B cell (primary cell): ENCODE measurements around the gene GTF3C5. TPM values are rescaled to one million over a fixed set of nuclear protein-coding genes. Genes with fewer than 3 reads are reported as not detected.

Source experiments
- ATAC-seq: fragments of 200-7000 bp; cut with Tn5 transposase; one replicate; pipeline ENCODE4 v1.10.0; 2021; ENCODE audit warnings: low read depth, mild to moderate bottlenecking, moderate number of reproducible peaks, moderate library complexity
- CTCF ChIA-PET: fragments of 350-600 bp; sonication (Branson Sonifier 250); formaldehyde crosslinking; loops from one replicate; lab custom pipeline; 2021; ENCODE audit warnings: antibody characterized with exemption, inconsistent platforms; lab: Charles Lee
- POLR2A ChIA-PET: fragments of 350-600 bp; sonication (Branson Sonifier 250); formaldehyde crosslinking; loops from one replicate; lab custom pipeline; 2021; ENCODE audit warnings: antibody characterized with exemption; lab: Charles Lee
- DNase-seq: peaks from one replicate; pipeline ENCODE4 v3.0.0; 2013
- H2AFZ ChIP-seq: 2 replicates; pipeline ENCODE4 v1.6.1; 2012; ENCODE audit warnings: mild to moderate bottlenecking, low read depth, low read length; ENCODE audit not compliant: insufficient read depth, poor library complexity, severe bottlenecking
- H3K27ac ChIP-seq, 2 donors: 1 replicate in 1 of 2; 2 replicates in 1 of 2; pipeline ENCODE4 v1.5.1; 2012 to 2013; ENCODE audit warnings: low read length in 2 of 2, mild to moderate bottlenecking in 2 of 2, moderate library complexity in 1 of 2
- H3K27me3 ChIP-seq, 4 experiments: fragments of 200-600 bp in 1 of 4; sonication (generic) in 1 of 4; replicated peaks in 1 of 4; 1 replicate in 2 of 4; 2 replicates in 2 of 4; pipeline versions ENCODE4 v1.6.1 to v1.7.0; 2013 to 2016; ENCODE audit warnings: low read length in 3 of 4, mild to moderate bottlenecking in 2 of 4, mixed read lengths in 1 of 4, moderate library complexity in 1 of 4; ENCODE audit not compliant: insufficient read depth in 4 of 4, control insufficient read depth in 3 of 4; ENCODE audit errors: control extremely low read depth in 1 of 4
- H3K36me3 ChIP-seq, 2 experiments: replicated peaks in 1 of 2; 1 replicate in 1 of 2; 2 replicates in 1 of 2; pipeline versions ENCODE4 v1.6.1 to v1.7.1; 2013; ENCODE audit warnings: low read length in 1 of 2; ENCODE audit not compliant: insufficient read depth in 2 of 2, control insufficient read depth in 1 of 2; ENCODE audit errors: control extremely low read depth in 1 of 2, extremely low read depth in 1 of 2
- H3K4me1 ChIP-seq, 2 donors: fragments of 200-600 bp in 1 of 2; sonication (generic) in 1 of 2; 1 replicate in 1 of 2; 2 replicates in 1 of 2; pipeline versions ENCODE4 v1.5.1 to v1.6.1; 2013 to 2017; ENCODE audit warnings: low read length in 2 of 2; ENCODE audit not compliant: control insufficient read depth in 2 of 2, insufficient read depth in 2 of 2
- H3K4me2 ChIP-seq: replicated peaks from 2 replicates; pipeline ENCODE3; 2012; ENCODE audit warnings: mild to moderate bottlenecking, low read depth, low read length; ENCODE audit not compliant: poor library complexity, severe bottlenecking
- H3K4me3 ChIP-seq, 5 experiments: fragments of 200-600 bp in 1 of 5; sonication (generic) in 1 of 5; 1 replicate in 3 of 5; 2 replicates in 2 of 5; pipeline versions ENCODE4 v1.5.1 to v1.7.0; 2011 to 2016; ENCODE audit warnings: low read length in 4 of 5, mild to moderate bottlenecking in 4 of 5, low read depth in 2 of 5, control low read depth in 1 of 5, moderate library complexity in 1 of 5; ENCODE audit not compliant: insufficient read depth in 1 of 5; ENCODE audit errors: control extremely low read depth in 1 of 5, extremely low read depth in 1 of 5
- H3K79me2 ChIP-seq: fragments of 200-600 bp; sonication (generic); one replicate; pipeline ENCODE4 v1.6.0; 2016; ENCODE audit warnings: low read length; ENCODE audit not compliant: control insufficient read depth, insufficient read depth
- H3K9ac ChIP-seq: fragments of 200-600 bp; sonication (generic); 2 replicates; pipeline ENCODE4 v1.6.1; 2017; ENCODE audit warnings: mild to moderate bottlenecking, low read length, moderate library complexity
- H3K9me3 ChIP-seq, 3 donors: one replicate each; pipeline versions ENCODE4 v1.6.1 to v1.7.1; 2013; ENCODE audit warnings: low read length in 2 of 3; ENCODE audit not compliant: control insufficient read depth in 2 of 3, insufficient read depth in 1 of 3; ENCODE audit errors: control extremely low read depth in 1 of 3
- H4K20me1 ChIP-seq: 2 replicates; pipeline ENCODE4 v1.6.0; 2012; ENCODE audit warnings: mild to moderate bottlenecking, low read length; ENCODE audit not compliant: insufficient read depth, control insufficient read depth, poor library complexity, severe bottlenecking
- H3K27ac Mint-ChIP-seq: one replicate; pipeline ENCODE4 v1.8.0; 2021; ENCODE audit warnings: mixed read lengths
- H3K27me3 Mint-ChIP-seq: one replicate; pipeline ENCODE4 v1.8.0; 2021; ENCODE audit warnings: mixed read lengths
- H3K4me1 Mint-ChIP-seq: one replicate; pipeline ENCODE4 v1.8.0; 2021; ENCODE audit warnings: mixed read lengths
- H3K4me3 Mint-ChIP-seq: one replicate; pipeline ENCODE4 v1.8.0; 2021; ENCODE audit warnings: mixed read lengths
- H3K9me3 Mint-ChIP-seq: one replicate; pipeline ENCODE4 v1.8.0; 2022; ENCODE audit warnings: mixed read lengths; ENCODE audit not compliant: insufficient read depth
- EZH2 ChIP-seq: IDR thresholded peaks from 2 replicates; pipeline ENCODE4 v1.6.1; 2012; ENCODE audit warnings: borderline replicate concordance, low read depth, mild to moderate bottlenecking, moderate library complexity, low read length; ENCODE audit not compliant: insufficient read depth, poor library complexity, severe bottlenecking
- WGBS: methylation state at CpG from one replicate; pipeline ENCODE4 v1.1.5; 2013; ENCODE audit warnings: missing lambda C conversion rate; ENCODE audit not compliant: insufficient coverage; 5-methylcytosine and 5-hydroxymethylcytosine counted together
- intact Hi-C: fragments of 100-400 bp; cut with micrococcal nuclease; formaldehyde crosslinking; loops from one replicate; pipeline ENCODE4 v1.10.0; 2022
- polyA plus RNA-seq: library from polyadenylated mRNA; depleted of rRNA; stranded (reverse); fragments of >200 nt; gene quantifications from 2 replicates; pipeline ENCODE4 v1.2.3, GENCODE V29; 2012
- total RNA-seq, 2 donors: library from RNA; stranded (reverse); fragments of 120-200 nt in 1 of 2; gene quantifications; 1 replicate in 1 of 2; 2 replicates in 1 of 2; pipeline versions ENCODE4 v1.2.3 to v1.2.4, GENCODE V29; 2013 to 2022
- TF ChIP-seq, protein P1 (sequence below): fragments of 200-600 bp; IDR thresholded peaks from one replicate; pipeline ENCODE4 v1.8.0; 2022; ENCODE audit warnings: antibody characterized with exemption, mild to moderate bottlenecking

GTF3C5 gene
- total and polyA plus RNA-seq, 2 donors (not counting 1 experiment from before 2014, with no cell fraction given), result 80.5 to 91.2 TPM

DNA sequence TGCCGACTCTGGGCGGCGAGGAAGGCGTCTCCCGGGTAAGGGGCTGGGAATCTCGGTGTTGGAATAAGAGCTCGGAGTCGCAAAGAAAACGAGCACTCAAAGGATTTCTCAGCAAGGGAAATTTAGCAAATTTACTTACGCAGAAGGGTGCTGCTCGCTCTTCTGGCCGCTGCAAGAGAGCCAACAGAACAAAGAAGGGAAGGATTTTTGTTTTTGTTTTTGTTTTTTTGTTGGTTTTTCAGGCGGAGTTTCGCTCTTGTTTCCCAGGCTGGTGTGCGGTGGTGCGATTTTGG lies 279 bp downstream of the GTF3C5 start:
- H3K27me3 ChIP-seq, result no peaks in the 10 kb centered on the region
- CTCF ChIA-PET, result interaction anchor here (1.1 to 4.3 kb wide), 7 partner anchors 9 to 155 kb away, joined by 3 to 53 read pairs (median 7); partner anchors contain the start of genes GBGT1 and GFI1B
- H3K4me2 ChIP-seq, result peak overlapping the region; percentile 89
- Mint-ChIP-seq H3K27me3 (no peaks in the 10 kb centered on the region), H3K27ac (peak overlapping the region; percentile 98), H3K4me1 (peaks cover 46% of the 10 kb centered on the region), H3K9me3 (no peaks in the 10 kb centered on the region), H3K4me3 (peak overlapping the region; percentile 97)
- H3K79me2 ChIP-seq, result peaks cover 66% of the 10 kb centered on the region
- DNase-seq, result no peak
- peaks cover 16% of the 10 kb centered on the region for H4K20me1 ChIP-seq
- intact Hi-C loops, result loop anchor here (5.0 kb wide), 1 partner anchor 386 kb away; the partner anchor contains the start of gene REXO4
- ATAC-seq, result no peak
- whole genome bisulfite sequencing, result 1% methylated on average over 16 of the region's 16 CpGs
- peak overlapping the region; percentile 100 for H2AFZ ChIP-seq
- POLR2A ChIA-PET, result interaction anchor here (0.6 to 2.0 kb wide), 7 partner anchors 9 to 1352 kb away, joined by 3 to 10 read pairs (median 4); partner anchors contain the start of genes CFAP77 and SLC2A6
- peak overlapping the region; percentile 42 to 76 for H3K27ac ChIP-seq
- peaks cover 0 to 5% of the 10 kb centered on the region in 2 experiments for H3K36me3 ChIP-seq
- H3K9me3 ChIP-seq, result no peaks in the 10 kb centered on the region
- no peak for TF ChIP-seq EZH2
- TF ChIP-seq, protein P1, sequence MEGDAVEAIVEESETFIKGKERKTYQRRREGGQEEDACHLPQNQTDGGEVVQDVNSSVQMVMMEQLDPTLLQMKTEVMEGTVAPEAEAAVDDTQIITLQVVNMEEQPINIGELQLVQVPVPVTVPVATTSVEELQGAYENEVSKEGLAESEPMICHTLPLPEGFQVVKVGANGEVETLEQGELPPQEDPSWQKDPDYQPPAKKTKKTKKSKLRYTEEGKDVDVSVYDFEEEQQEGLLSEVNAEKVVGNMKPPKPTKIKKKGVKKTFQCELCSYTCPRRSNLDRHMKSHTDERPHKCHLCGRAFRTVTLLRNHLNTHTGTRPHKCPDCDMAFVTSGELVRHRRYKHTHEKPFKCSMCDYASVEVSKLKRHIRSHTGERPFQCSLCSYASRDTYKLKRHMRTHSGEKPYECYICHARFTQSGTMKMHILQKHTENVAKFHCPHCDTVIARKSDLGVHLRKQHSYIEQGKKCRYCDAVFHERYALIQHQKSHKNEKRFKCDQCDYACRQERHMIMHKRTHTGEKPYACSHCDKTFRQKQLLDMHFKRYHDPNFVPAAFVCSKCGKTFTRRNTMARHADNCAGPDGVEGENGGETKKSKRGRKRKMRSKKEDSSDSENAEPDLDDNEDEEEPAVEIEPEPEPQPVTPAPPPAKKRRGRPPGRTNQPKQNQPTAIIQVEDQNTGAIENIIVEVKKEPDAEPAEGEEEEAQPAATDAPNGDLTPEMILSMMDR, result no peak
- peak overlapping the region; percentile 94 for H3K9ac ChIP-seq
- H3K4me3 ChIP-seq, result peak overlapping the region; percentile 87 to 99 (median 95)
- H3K4me1 ChIP-seq, result peaks cover 20 to 24% of the 10 kb centered on the region in 2 donors

DNA sequence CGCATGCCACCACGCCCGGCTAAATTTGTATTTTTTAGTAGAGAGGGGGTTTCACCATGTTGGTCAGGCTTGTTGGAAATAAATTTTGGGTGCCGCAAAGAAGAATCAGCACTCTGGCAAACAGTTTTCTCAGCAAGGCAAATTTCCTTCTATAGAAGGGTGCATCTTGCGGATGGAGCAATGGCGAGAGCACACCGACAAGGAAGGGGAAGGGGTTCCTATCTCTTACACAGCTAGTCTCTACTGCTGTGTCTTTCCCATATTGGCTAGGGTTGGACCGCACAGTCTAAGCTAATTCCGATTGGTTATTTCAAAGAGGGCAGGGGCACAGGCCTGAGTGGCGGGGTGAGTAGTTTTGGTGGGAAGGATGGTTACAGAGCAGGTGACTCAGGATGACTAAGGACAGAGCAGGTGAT lies 707 bp downstream of the GTF3C5 start:
- H3K27me3 Mint-ChIP-seq, result no peaks in the 10 kb centered on the region
- peak overlapping the region; percentile 94 for H3K9ac ChIP-seq
- no peaks in the 10 kb centered on the region for H3K27me3 ChIP-seq
- H3K4me3 Mint-ChIP-seq, result peak overlapping the region; percentile 97
- TF ChIP-seq EZH2, result no peak
- TF ChIP-seq, protein P1, result no peak
- POLR2A ChIA-PET, result interaction anchor here (0.6 to 2.0 kb wide), 6 partner anchors 9 to 1352 kb away, joined by 3 to 10 read pairs (median 4); partner anchors contain the start of genes CFAP77 and SLC2A6
- H3K4me1 Mint-ChIP-seq, result peaks cover 46% of the 10 kb centered on the region
- no peaks in the 10 kb centered on the region for H3K9me3 ChIP-seq
- H3K36me3 ChIP-seq, result peaks cover 0 to 5% of the 10 kb centered on the region in 2 experiments
- no peaks in the 10 kb centered on the region for H3K9me3 Mint-ChIP-seq
- DNase-seq (no peak), ATAC-seq (no peak)
- peak overlapping the region; percentile 69 for H3K27ac Mint-ChIP-seq
- intact Hi-C loops, result loop anchor here (5.0 kb wide), 1 partner anchor 386 kb away; the partner anchor contains the start of gene REXO4
- peaks cover 20 to 24% of the 10 kb centered on the region in 2 donors for H3K4me1 ChIP-seq
- peak overlapping the region; percentile 87 to 99 (median 95) for H3K4me3 ChIP-seq
- CTCF ChIA-PET, result interaction anchor here (1.1 to 4.3 kb wide), 7 partner anchors 9 to 154 kb away, joined by 3 to 53 read pairs (median 7); partner anchors contain the start of genes GBGT1 and GFI1B
- peaks cover 21% of the 10 kb centered on the region for H4K20me1 ChIP-seq
- WGBS, result 86% methylated on average over 5 of the region's 10 CpGs
- H3K4me2 ChIP-seq, result peak overlapping the region; percentile 89
- peak overlapping the region; percentile 100 for H2AFZ ChIP-seq
- H3K79me2 ChIP-seq, result peaks cover 70% of the 10 kb centered on the region
- peak overlapping the region in 1 of 2 donors; percentile 76 for H3K27ac ChIP-seq
